Suprapubic skin (tissue), 4 donors: Measurements from ENCODE around the gene CSTPP1. TPM values are rescaled to one million over a fixed set of nuclear protein-coding genes. Genes with fewer than 3 reads are reported as not detected.
A peak's percentile ranks its signal among the peaks of the same experiment; 100 is the strongest.

Source experiments
- DNase-seq, 2 donors: peaks; one replicate each; pipeline ENCODE4 v3.0.0-alpha.2; 2019; ENCODE audit warnings: low spot score in 2 of 2
- H3K27ac ChIP-seq: fragments of 200-600 bp; sonication (generic); one replicate; pipeline ENCODE4 v1.5.1; 2019
- H3K27me3 ChIP-seq: fragments of 200-600 bp; sonication (generic); one replicate; pipeline ENCODE4 v1.5.1; 2019
- H3K36me3 ChIP-seq: fragments of 200-600 bp; sonication (generic); one replicate; pipeline ENCODE4 v1.5.1; 2019
- H3K4me1 ChIP-seq: fragments of 200-600 bp; sonication (generic); one replicate; pipeline ENCODE4 v1.5.1; 2019
- H3K4me3 ChIP-seq: fragments of 200-600 bp; sonication (generic); one replicate; pipeline ENCODE4 v1.5.1; 2019; ENCODE audit warnings: mild to moderate bottlenecking
- H3K9me3 ChIP-seq: fragments of 200-600 bp; sonication (generic); one replicate; pipeline ENCODE4 v1.5.1; 2019
- CTCF ChIP-seq, 2 donors: fragments of 200-600 bp in 1 of 2; fragments of 450-650 bp in 1 of 2; sonication (generic) in 1 of 2; IDR thresholded peaks; one replicate each; pipeline ENCODE4 v1.5.1; 2016 to 2019; ENCODE audit warnings: antibody characterized with exemption in 2 of 2, mild to moderate bottlenecking in 1 of 2, moderate library complexity in 1 of 2
- EP300 ChIP-seq: sonication (generic); formaldehyde crosslinking; IDR thresholded peaks from one replicate; pipeline ENCODE4 v1.6.1; 2017; ENCODE audit warnings: antibody characterized with exemption
- POLR2A ChIP-seq, 2 donors: fragments of 450-650 bp; IDR thresholded peaks; one replicate each; pipeline ENCODE4 v1.6.1; 2017; ENCODE audit warnings: antibody characterized with exemption in 2 of 2, mild to moderate bottlenecking in 2 of 2, moderate library complexity in 2 of 2
- POLR2AphosphoS5 ChIP-seq, 3 donors: sonication (generic); formaldehyde crosslinking; IDR thresholded peaks; one replicate each; pipeline ENCODE4 v1.6.1; 2017; ENCODE audit warnings: antibody characterized with exemption in 3 of 3
- WGBS: methylation state at CpG from one replicate; pipeline ENCODE4 v1.1.5; 2018; 5-methylcytosine and 5-hydroxymethylcytosine counted together
- total RNA-seq, 4 donors: library from RNA; depleted of rRNA; stranded (reverse); fragments of >200 nt; gene quantifications; one replicate each; pipeline ENCODE4 v1.1.0, GENCODE V29; 2016

The CSTPP1 gene
- total RNA-seq, 4 donors from 2014 or later = 34.9 to 117 (median 48.1) TPM

GRCh38 chr11:46912526-46913150 is 23.9 kb upstream of the CSTPP1 start:
- no peak for DNase-seq
- TF ChIP-seq EP300 (no peak), POLR2A (IDR thresholded peaks at IDR 0.05) (no peak), CTCF (IDR thresholded peaks at IDR 0.05) (no peak), POLR2AphosphoS5 (IDR thresholded peaks at IDR 0.05) (no peak)
- H3K27ac ChIP-seq = no peak overlapping the region
- WGBS = 47% methylated on average over 13 of the region's 13 CpGs
- peak overlapping the region; percentile 2 for H3K4me3 ChIP-seq
- H3K9me3 ChIP-seq = no peaks in the 10 kb centered on the region
- H3K4me1 ChIP-seq = peaks cover 50% of the 10 kb centered on the region
- H3K36me3 ChIP-seq = no peaks in the 10 kb centered on the region
- H3K27me3 ChIP-seq = no peaks in the 10 kb centered on the region

GRCh38 chr11:46913484-46913883 is 23.1 kb upstream of the CSTPP1 start:
- Histone ChIP-seq H3K4me3 (no peak overlapping the region), H3K9me3 (no peaks in the 10 kb centered on the region), H3K27ac (no peak overlapping the region), H3K36me3 (no peaks in the 10 kb centered on the region), H3K27me3 (no peaks in the 10 kb centered on the region), H3K4me1 (peaks cover 53% of the 10 kb centered on the region)
- TF ChIP-seq POLR2A (IDR thresholded peaks at IDR 0.05) (no peak), POLR2AphosphoS5 (IDR thresholded peaks at IDR 0.05) (no peak), EP300 (no peak), CTCF (IDR thresholded peaks at IDR 0.05) (no peak)
- no peak for DNase-seq
- WGBS = 69% methylated on average over 3 of the region's 3 CpGs

- 15% methylated on average over 5 of the region's 5 CpGs for WGBS
Measured at GRCh38 chr11:46914363-46914762, 22.2 kb upstream of the CSTPP1 start.

GRCh38 chr11:46914910-46915309 is 21.7 kb upstream of the CSTPP1 start:
- H3K36me3 ChIP-seq = no peaks in the 10 kb centered on the region
- no peak for DNase-seq
- 50% methylated on average over 7 of the region's 7 CpGs for WGBS
- no peak overlapping the region for H3K4me3 ChIP-seq
- H3K27me3 ChIP-seq = no peaks in the 10 kb centered on the region
- no peak overlapping the region for H3K27ac ChIP-seq
- TF ChIP-seq CTCF (IDR thresholded peaks at IDR 0.05) (no peak), POLR2A (IDR thresholded peaks at IDR 0.05) (no peak), EP300 (no peak), POLR2AphosphoS5 (IDR thresholded peaks at IDR 0.05) (no peak)
- H3K4me1 ChIP-seq = peaks cover 67% of the 10 kb centered on the region
- H3K9me3 ChIP-seq = no peaks in the 10 kb centered on the region

More at GRCh38 chr11:46914363-46914762, 22.2 kb upstream of the CSTPP1 start:
- Histone ChIP-seq H3K4me3 (no peak overlapping the region), H3K27ac (no peak overlapping the region), H3K4me1 (peaks cover 62% of the 10 kb centered on the region), H3K36me3 (no peaks in the 10 kb centered on the region), H3K9me3 (no peaks in the 10 kb centered on the region), H3K27me3 (no peaks in the 10 kb centered on the region)
- peak in 1 of 3 donors; percentile 44 for TF ChIP-seq POLR2AphosphoS5 (IDR thresholded peaks at IDR 0.05)
- TF ChIP-seq POLR2A (IDR thresholded peaks at IDR 0.05) = no peak
- no peak for DNase-seq

- peak in 1 of 3 donors; percentile 48 for TF ChIP-seq POLR2AphosphoS5 (IDR thresholded peaks at IDR 0.05)
- TF ChIP-seq EP300 = no peak
- Histone ChIP-seq H3K36me3 (no peaks in the 10 kb centered on the region), H3K4me3 (peak overlapping the region; percentile 63), H3K4me1 (peaks cover 82% of the 10 kb centered on the region), H3K27ac (peak overlapping the region; percentile 82), H3K9me3 (no peaks in the 10 kb centered on the region), H3K27me3 (no peaks in the 10 kb centered on the region)
- 4% methylated on average over 22 of the region's 24 CpGs for WGBS
- DNase-seq = no peak
Measured at GRCh38 chr11:46916286-46917108, 20.1 kb upstream of the CSTPP1 start.

- H3K4me3 ChIP-seq = peak overlapping the region; percentile 63
- no peaks in the 10 kb centered on the region for H3K9me3 ChIP-seq
- H3K4me1 ChIP-seq = peaks cover 81% of the 10 kb centered on the region
- peak overlapping the region; percentile 82 for H3K27ac ChIP-seq
- TF ChIP-seq EP300 = no peak
- TF ChIP-seq CTCF (IDR thresholded peaks at IDR 0.05) = no peak
- 0% methylated on average over 22 of the region's 31 CpGs for WGBS
- no peak for DNase-seq
- H3K27me3 ChIP-seq = no peaks in the 10 kb centered on the region
- no peaks in the 10 kb centered on the region for H3K36me3 ChIP-seq
Measured at GRCh38 chr11:46917109-46917761, 19.3 kb upstream of the CSTPP1 start.
